ENCODE results near the gene FLT4. TPM values are rescaled to one million over a fixed set of nuclear protein-coding genes. Genes with fewer than 3 reads are reported as not detected.

The FLT4 gene
- polyA plus RNA-seq, 2 of the 4 experiments (the other 2 are of a cell fraction) = 2.0 to 2.6 TPM

DNA sequence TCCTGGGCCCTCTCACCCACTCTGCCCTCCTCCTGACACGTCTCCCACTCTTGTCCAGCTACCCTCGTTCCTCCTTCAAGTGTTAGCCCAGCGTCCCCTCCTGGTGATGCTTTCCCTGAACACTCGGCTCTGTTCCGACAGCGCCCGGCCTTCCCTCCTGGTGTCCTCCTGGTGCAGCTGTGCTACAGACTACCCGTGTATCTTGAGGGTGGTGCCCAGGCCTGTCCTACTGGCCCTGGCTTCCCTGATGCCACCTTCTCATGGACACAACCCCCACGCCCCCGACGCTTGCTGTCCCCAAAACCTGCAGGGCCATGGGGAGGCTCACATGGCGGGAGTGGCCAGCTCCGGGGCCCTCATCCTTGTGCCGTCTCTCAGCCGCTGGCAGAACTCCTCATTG lies 36.7 kb downstream of the FLT4 start:
- ATAC-seq (no peak), DNase-seq (ENCODE audit: low read depth in 1 of 2, low spot score in 1 of 2) (no peak), FAIRE-seq (no peak)
- ChIA-PET CTCF (interaction anchor here (0.6 to 1.6 kb wide), 4 partner anchors 26 to 141 kb away, joined by 3 to 6 read pairs (median 4); no protein-coding TSS in a partner anchor), POLR2A (no interaction called here)
- TF ChIP-seq ZNF302 (CRISPR knock-in tag; IDR thresholded peaks at IDR 0.05) = no peak
- 83% methylated on average over 15 of the region's 15 CpGs for WGBS (ENCODE audit: missing lambda C conversion rate)
- Histone ChIP-seq H3K9me3 (no peaks in the 10 kb centered on the region), H3K4me3 (no peak overlapping the region), H3K4me1 (no peaks in the 10 kb centered on the region), H3K4me2 (no peak overlapping the region), H3K27ac (no peak overlapping the region)

DNA sequence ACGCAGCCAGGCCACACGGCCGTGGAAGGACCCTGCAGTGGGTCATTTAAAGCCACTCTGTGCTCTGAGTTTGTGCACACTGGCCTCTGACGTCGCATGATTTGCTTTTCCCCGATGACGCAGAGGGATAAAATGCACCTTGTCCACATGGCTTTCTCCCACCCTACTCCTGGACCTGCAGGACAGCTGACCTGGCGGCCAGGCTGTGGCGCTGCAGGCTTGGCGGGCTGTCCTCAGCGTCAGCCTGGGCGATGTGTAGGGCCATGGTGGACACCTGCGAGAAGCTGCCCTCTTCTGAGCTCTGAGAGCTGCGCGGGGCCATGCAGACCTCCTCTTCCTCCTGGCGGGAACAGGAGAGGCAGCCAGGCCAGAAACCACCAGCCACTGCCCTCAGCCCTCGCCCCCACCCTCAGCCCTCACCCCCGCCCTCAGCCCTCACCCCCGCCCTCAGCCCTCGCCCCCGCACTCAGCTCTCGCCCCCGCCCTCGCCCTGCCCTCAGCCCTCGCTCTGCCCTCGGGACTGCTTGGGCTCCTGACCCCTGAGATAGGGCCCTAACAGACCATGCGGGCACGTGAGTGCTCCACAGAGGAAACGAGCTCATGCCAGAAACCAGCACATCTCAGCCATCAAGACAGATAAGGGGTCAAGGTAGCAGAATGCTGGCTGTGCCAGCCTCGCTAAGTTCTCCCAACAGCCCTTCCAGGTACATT lies 38.1 kb downstream of the FLT4 start:
- ChIA-PET CTCF (interaction anchor here (0.7 to 1.4 kb wide), 4 partner anchors 8 to 318 kb away, joined by 3 to 8 read pairs (median 5); no protein-coding TSS in a partner anchor), POLR2A (no interaction called here)
- Histone ChIP-seq H3K4me1 (no peaks in the 10 kb centered on the region), H3K27ac (no peak overlapping the region), H3K9me3 (no peaks in the 10 kb centered on the region), H3K4me3 (no peak overlapping the region), H3K4me2 (no peak overlapping the region)
- TF ChIP-seq, protein P1, sequence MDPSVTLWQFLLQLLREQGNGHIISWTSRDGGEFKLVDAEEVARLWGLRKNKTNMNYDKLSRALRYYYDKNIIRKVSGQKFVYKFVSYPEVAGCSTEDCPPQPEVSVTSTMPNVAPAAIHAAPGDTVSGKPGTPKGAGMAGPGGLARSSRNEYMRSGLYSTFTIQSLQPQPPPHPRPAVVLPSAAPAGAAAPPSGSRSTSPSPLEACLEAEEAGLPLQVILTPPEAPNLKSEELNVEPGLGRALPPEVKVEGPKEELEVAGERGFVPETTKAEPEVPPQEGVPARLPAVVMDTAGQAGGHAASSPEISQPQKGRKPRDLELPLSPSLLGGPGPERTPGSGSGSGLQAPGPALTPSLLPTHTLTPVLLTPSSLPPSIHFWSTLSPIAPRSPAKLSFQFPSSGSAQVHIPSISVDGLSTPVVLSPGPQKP (IDR thresholded peaks at IDR 0.05; ENCODE audit: low read depth, low read length) = no peak
- TF ChIP-seq MAX (IDR thresholded peaks at IDR 0.05) (0 out of 2 replicates have a peak, but pooled peaks have one; percentile 22), RAD21 (conservative IDR thresholded peaks at IDR 0.05 in 1 of 2, IDR thresholded peaks at IDR 0.05 in 1 of 2) (peak; percentile 27 to 53; a peak in 4 of 5 replicates)
- TF ChIP-seq, protein P2, sequence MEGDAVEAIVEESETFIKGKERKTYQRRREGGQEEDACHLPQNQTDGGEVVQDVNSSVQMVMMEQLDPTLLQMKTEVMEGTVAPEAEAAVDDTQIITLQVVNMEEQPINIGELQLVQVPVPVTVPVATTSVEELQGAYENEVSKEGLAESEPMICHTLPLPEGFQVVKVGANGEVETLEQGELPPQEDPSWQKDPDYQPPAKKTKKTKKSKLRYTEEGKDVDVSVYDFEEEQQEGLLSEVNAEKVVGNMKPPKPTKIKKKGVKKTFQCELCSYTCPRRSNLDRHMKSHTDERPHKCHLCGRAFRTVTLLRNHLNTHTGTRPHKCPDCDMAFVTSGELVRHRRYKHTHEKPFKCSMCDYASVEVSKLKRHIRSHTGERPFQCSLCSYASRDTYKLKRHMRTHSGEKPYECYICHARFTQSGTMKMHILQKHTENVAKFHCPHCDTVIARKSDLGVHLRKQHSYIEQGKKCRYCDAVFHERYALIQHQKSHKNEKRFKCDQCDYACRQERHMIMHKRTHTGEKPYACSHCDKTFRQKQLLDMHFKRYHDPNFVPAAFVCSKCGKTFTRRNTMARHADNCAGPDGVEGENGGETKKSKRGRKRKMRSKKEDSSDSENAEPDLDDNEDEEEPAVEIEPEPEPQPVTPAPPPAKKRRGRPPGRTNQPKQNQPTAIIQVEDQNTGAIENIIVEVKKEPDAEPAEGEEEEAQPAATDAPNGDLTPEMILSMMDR (IDR thresholded peaks at IDR 0.05) = 0 out of 3 replicates have a peak, but pooled peaks have one; percentile 18
- ATAC-seq = peak; percentile 42 to 88; a peak in 3 of 6 replicates
- no peak for FAIRE-seq
- 71% methylated on average over 19 of the region's 30 CpGs for WGBS (ENCODE audit: missing lambda C conversion rate)
- peak; percentile 33 to 69 for DNase-seq (ENCODE audit: low read depth in 1 of 2, low spot score in 1 of 2)

- no peak overlapping the region for H3K27ac ChIP-seq
- no peaks in the 10 kb centered on the region for H3K4me1 ChIP-seq
- H3K9me3 ChIP-seq = no peaks in the 10 kb centered on the region
- WGBS (ENCODE audit: missing lambda C conversion rate) = 77% methylated on average over 20 of the region's 23 CpGs
- no peak for FAIRE-seq
- no peak overlapping the region for H3K4me2 ChIP-seq
- no peak for TF ChIP-seq TFCP2L1 (CRISPR knock-in tag; IDR thresholded peaks at IDR 0.05)
- ChIA-PET CTCF (interaction anchor here (0.7 to 2.4 kb wide), 3 partner anchors 9 to 60 kb away, joined by 3 to 13 read pairs (median 8); no protein-coding TSS in a partner anchor), POLR2A (no interaction called here)
- DNase-seq (ENCODE audit: low read depth in 1 of 2, low spot score in 1 of 2) = no peak
- no peak for ATAC-seq
- no peak overlapping the region for H3K4me3 ChIP-seq
Observed at GRCh38 chr5:180609817-180610550, 39.4 kb downstream of the FLT4 start.

- WGBS (ENCODE audit: missing lambda C conversion rate) = 76% methylated on average over 14 of the region's 15 CpGs
- Histone ChIP-seq H3K27ac (no peak overlapping the region), H3K4me2 (no peak overlapping the region), H3K4me1 (no peaks in the 10 kb centered on the region), H3K9me3 (no peaks in the 10 kb centered on the region), H3K4me3 (no peak overlapping the region)
- POLR2A ChIA-PET = no interaction called here
- CTCF ChIA-PET = interaction anchor here (2.4 kb wide), 1 partner anchor 10 kb away, joined by 13 read pairs; no protein-coding TSS in a partner anchor
- TF ChIP-seq, protein P3, sequence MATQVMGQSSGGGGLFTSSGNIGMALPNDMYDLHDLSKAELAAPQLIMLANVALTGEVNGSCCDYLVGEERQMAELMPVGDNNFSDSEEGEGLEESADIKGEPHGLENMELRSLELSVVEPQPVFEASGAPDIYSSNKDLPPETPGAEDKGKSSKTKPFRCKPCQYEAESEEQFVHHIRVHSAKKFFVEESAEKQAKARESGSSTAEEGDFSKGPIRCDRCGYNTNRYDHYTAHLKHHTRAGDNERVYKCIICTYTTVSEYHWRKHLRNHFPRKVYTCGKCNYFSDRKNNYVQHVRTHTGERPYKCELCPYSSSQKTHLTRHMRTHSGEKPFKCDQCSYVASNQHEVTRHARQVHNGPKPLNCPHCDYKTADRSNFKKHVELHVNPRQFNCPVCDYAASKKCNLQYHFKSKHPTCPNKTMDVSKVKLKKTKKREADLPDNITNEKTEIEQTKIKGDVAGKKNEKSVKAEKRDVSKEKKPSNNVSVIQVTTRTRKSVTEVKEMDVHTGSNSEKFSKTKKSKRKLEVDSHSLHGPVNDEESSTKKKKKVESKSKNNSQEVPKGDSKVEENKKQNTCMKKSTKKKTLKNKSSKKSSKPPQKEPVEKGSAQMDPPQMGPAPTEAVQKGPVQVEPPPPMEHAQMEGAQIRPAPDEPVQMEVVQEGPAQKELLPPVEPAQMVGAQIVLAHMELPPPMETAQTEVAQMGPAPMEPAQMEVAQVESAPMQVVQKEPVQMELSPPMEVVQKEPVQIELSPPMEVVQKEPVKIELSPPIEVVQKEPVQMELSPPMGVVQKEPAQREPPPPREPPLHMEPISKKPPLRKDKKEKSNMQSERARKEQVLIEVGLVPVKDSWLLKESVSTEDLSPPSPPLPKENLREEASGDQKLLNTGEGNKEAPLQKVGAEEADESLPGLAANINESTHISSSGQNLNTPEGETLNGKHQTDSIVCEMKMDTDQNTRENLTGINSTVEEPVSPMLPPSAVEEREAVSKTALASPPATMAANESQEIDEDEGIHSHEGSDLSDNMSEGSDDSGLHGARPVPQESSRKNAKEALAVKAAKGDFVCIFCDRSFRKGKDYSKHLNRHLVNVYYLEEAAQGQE (IDR thresholded peaks at IDR 0.05) = no peak
- TF ChIP-seq JUNB (IDR thresholded peaks at IDR 0.05) (no peak), GATA3 (IDR thresholded peaks at IDR 0.05; ENCODE audit: borderline replicate concordance) (no peak), ZC3H11A (IDR thresholded peaks at IDR 0.05) (no peak), CHD2 (IDR thresholded peaks at IDR 0.05; ENCODE audit: low read length, partially characterized antibody) (no peak), RCOR1 (IDR thresholded peaks at IDR 0.05; ENCODE audit: low read depth, low read length) (no peak), FOSB (CRISPR knock-in tag; IDR thresholded peaks at IDR 0.05) (no peak)
- FAIRE-seq (no peak), DNase-seq (ENCODE audit: low read depth in 1 of 2, low spot score in 1 of 2) (no peak), ATAC-seq (no peak)
Observed at GRCh38 chr5:180609386-180609785, 40.0 kb downstream of the FLT4 start.

Data from A549 (cell line).